Activated CD4-positive, alpha-beta T cell treated with anti-CD3 and anti-CD28 coated beads, Interleukin-2, amount 50 U/mL, for 24 hours (primary cell): Measurements from ENCODE around the gene PLEKHH2.
"Not testable (repeated sequence)": the region's sequence is repeated elsewhere in the genome, so short reads cannot be mapped to it uniquely, and the experiment has no call there.

Experiments used
- DNase-seq, 2 donors: peaks; one replicate each; pipeline ENCODE4 v3.0.0-alpha.2; 2020; ENCODE audit warnings: low read depth in 1 of 2, low spot score in 1 of 2

Gene PLEKHH2

GRCh38 chr2:43715300-43716098, 78.4 kb downstream of the PLEKHH2 start:
- DNase-seq: no peak

- no peak for DNase-seq
These were observed 80.3 kb downstream of the PLEKHH2 start for GRCh38 chr2:43717322-43717721.

- no peak for DNase-seq
These were observed 81.6 kb downstream of the PLEKHH2 start for GRCh38 chr2:43718530-43719124.

- DNase-seq: no peak
These were observed 87.9 kb downstream of the PLEKHH2 start for GRCh38 chr2:43724728-43725526.

- DNase-seq: no peak
These were observed 88.7 kb downstream of the PLEKHH2 start for GRCh38 chr2:43725711-43726246.

GRCh38 chr2:43726961-43727633, 90.0 kb downstream of the PLEKHH2 start:
- not testable (repeated sequence) for DNase-seq

GRCh38 chr2:43727634-43728014, 90.6 kb downstream of the PLEKHH2 start:
- DNase-seq: no peak

GRCh38 chr2:43729491-43730174, 92.6 kb downstream of the PLEKHH2 start:
- no peak for DNase-seq

- DNase-seq: no peak
These were observed 94.2 kb downstream of the PLEKHH2 start for GRCh38 chr2:43731211-43731610.

- DNase-seq: no peak
These were observed 99.6 kb downstream of the PLEKHH2 start for GRCh38 chr2:43736637-43737036.

- DNase-seq: no peak
These were observed 100.2 kb downstream of the PLEKHH2 start for GRCh38 chr2:43737097-43737854.

GRCh38 chr2:43737855-43738254, 100.8 kb downstream of the PLEKHH2 start:
- DNase-seq: no peak

GRCh38 chr2:43738257-43738656, 101.2 kb downstream of the PLEKHH2 start:
- DNase-seq: no peak

- no peak for DNase-seq
These were observed 106.6 kb downstream of the PLEKHH2 start for GRCh38 chr2:43743706-43744105.

GRCh38 chr2:43745457-43745856, 108.4 kb downstream of the PLEKHH2 start:
- DNase-seq: no peak

- DNase-seq: peak in 1 of 2 donors; percentile 9
These were observed 111.3 kb downstream of the PLEKHH2 start for GRCh38 chr2:43748333-43748732.

- no peak for DNase-seq
These were observed 112.5 kb downstream of the PLEKHH2 start for GRCh38 chr2:43749583-43749982.

GRCh38 chr2:43751476-43751990, 114.5 kb downstream of the PLEKHH2 start:
- no peak for DNase-seq

- no peak for DNase-seq
These were observed 115.2 kb downstream of the PLEKHH2 start for GRCh38 chr2:43752302-43752701.

GRCh38 chr2:43754180-43754579, 117.1 kb downstream of the PLEKHH2 start:
- no peak for DNase-seq
